Stomach (tissue), 9 donors: ENCODE results near the gene ALDH3B1. TPM values are rescaled to one million over a fixed set of nuclear protein-coding genes. Genes with fewer than 3 reads are reported as not detected.
A peak's percentile ranks its signal among the peaks of the same experiment; 100 is the strongest.

Source experiments
- DNase-seq, 2 donors: peaks; one replicate each; pipeline versions ENCODE4 v3.0.0 to v3.0.0-alpha.2; 2013 to 2019
- H3K27ac ChIP-seq, 5 donors: fragments of 200-600 bp in 4 of 5; sonication (generic) in 4 of 5; one replicate each; pipeline ENCODE4 v1.5.1; 2013 to 2019; ENCODE audit warnings: mild to moderate bottlenecking in 1 of 5, moderate library complexity in 1 of 5
- H3K27me3 ChIP-seq, 3 donors: fragments of 200-600 bp; sonication (generic); one replicate each; pipeline ENCODE4 v1.5.1; 2017 to 2019; ENCODE audit warnings: mixed run types in 1 of 3
- H3K36me3 ChIP-seq, 4 donors: fragments of 200-600 bp; sonication (generic); 1 replicate in 3 of 4; 2 replicates in 1 of 4; pipeline ENCODE4 v1.5.1; 2016 to 2019
- H3K4me1 ChIP-seq, 4 donors: fragments of 200-600 bp; sonication (generic); one replicate each; pipeline ENCODE4 v1.5.1; 2016 to 2019
- H3K4me3 ChIP-seq, 4 donors: fragments of 200-600 bp; sonication (generic) in 3 of 4; one replicate each; pipeline ENCODE4 v1.5.1; 2016 to 2019; ENCODE audit warnings: mild to moderate bottlenecking in 1 of 4
- H3K9me3 ChIP-seq, 4 donors: fragments of 200-600 bp; sonication (generic); one replicate each; pipeline ENCODE4 v1.5.1; 2016 to 2019
- EP300 ChIP-seq: sonication (generic); formaldehyde crosslinking; IDR thresholded peaks from one replicate; pipeline ENCODE4 v1.6.1; 2017; ENCODE audit warnings: antibody characterized with exemption
- POLR2A ChIP-seq, 4 donors: fragments of 450-650 bp; IDR thresholded peaks; one replicate each; pipeline ENCODE4 v1.6.1; 2016; ENCODE audit warnings: antibody characterized with exemption in 4 of 4, control low read depth in 2 of 4, mild to moderate bottlenecking in 1 of 4, moderate library complexity in 1 of 4
- POLR2AphosphoS5 ChIP-seq, 3 donors: sonication (generic); formaldehyde crosslinking; IDR thresholded peaks; one replicate each; pipeline ENCODE4 v1.6.1; 2016; ENCODE audit warnings: antibody characterized with exemption in 3 of 3
- WGBS, 5 donors: extraction: QIAGEN DNeasy Blood & Tissue Kit in 3 of 5; methylation state at CpG; one replicate each; pipeline versions ENCODE4 v1.1.5 to v1.1.7; 2013 to 2018; 5-methylcytosine and 5-hydroxymethylcytosine counted together
- intact Hi-C: fragments of 100-400 bp; cut with DNase I; formaldehyde crosslinking; loops from one replicate; pipeline ENCODE4 v1.15.1; 2023; ENCODE audit warnings: low total_unique reads
- polyA plus RNA-seq, 3 donors: library from polyadenylated mRNA; stranded (reverse); fragments of 200-250 nt; gene quantifications; one replicate each; pipeline ENCODE4 v1.2.3, GENCODE V29; 2013
- total RNA-seq, 5 donors: library from RNA; depleted of rRNA; stranded (reverse); fragments of >200 nt; gene quantifications; one replicate each; pipeline versions ENCODE4 v1.1.0 to v1.2.3, GENCODE V29; 2014 to 2016
- TF ChIP-seq, protein P1 (sequence below), 7 experiments: fragments of 450-650 bp in 4 of 7; fragments of 200-600 bp in 3 of 7; sonication (generic) in 3 of 7; IDR thresholded peaks; one replicate each; pipeline ENCODE4 v1.5.1; 2016 to 2019; ENCODE audit warnings: antibody characterized with exemption in 7 of 7, control low read depth in 2 of 7, mild to moderate bottlenecking in 1 of 7
- donor health status: healthy with polysubstance abuse.
- donor health status: Bipolar disorder and iron deficiency.
- donor health status: healthy.

The ALDH3B1 gene
- total and polyA plus RNA-seq, 8 donors, result 2.9 to 55.0 (median 13.0) TPM

- peak in 1 of 2 donors; percentile 13 for DNase-seq
- intact Hi-C loops, result no loop called here
- WGBS, 5 donors, result 75 to 90% (median 86%) methylated on average over 29 of the region's 29 CpGs
- Histone ChIP-seq H3K36me3 (peaks cover 0 to 19% (median 2%) of the 10 kb centered on the region in 4 donors), H3K27me3 (peaks cover 0 to 10% (median 0%) of the 10 kb centered on the region in 3 donors), H3K4me3 (no peak overlapping the region), H3K4me1 (peaks cover under 1 to 24% (median 13%) of the 10 kb centered on the region in 4 donors), H3K9me3 (no peaks in the 10 kb centered on the region), H3K27ac (peak overlapping the region; percentile 6 to 56 (median 37))
- no peak for TF ChIP-seq EP300
- TF ChIP-seq, protein P1, sequence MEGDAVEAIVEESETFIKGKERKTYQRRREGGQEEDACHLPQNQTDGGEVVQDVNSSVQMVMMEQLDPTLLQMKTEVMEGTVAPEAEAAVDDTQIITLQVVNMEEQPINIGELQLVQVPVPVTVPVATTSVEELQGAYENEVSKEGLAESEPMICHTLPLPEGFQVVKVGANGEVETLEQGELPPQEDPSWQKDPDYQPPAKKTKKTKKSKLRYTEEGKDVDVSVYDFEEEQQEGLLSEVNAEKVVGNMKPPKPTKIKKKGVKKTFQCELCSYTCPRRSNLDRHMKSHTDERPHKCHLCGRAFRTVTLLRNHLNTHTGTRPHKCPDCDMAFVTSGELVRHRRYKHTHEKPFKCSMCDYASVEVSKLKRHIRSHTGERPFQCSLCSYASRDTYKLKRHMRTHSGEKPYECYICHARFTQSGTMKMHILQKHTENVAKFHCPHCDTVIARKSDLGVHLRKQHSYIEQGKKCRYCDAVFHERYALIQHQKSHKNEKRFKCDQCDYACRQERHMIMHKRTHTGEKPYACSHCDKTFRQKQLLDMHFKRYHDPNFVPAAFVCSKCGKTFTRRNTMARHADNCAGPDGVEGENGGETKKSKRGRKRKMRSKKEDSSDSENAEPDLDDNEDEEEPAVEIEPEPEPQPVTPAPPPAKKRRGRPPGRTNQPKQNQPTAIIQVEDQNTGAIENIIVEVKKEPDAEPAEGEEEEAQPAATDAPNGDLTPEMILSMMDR (IDR thresholded peaks at IDR 0.05), result no peak
Measured at GRCh38 chr11:67997475-67997921, 12.6 kb upstream of the ALDH3B1 start.

- Histone ChIP-seq H3K36me3 (peaks cover 0 to 19% (median 2%) of the 10 kb centered on the region in 4 donors), H3K27me3 (peaks cover 0 to 3% (median 0%) of the 10 kb centered on the region in 3 donors), H3K4me3 (no peak overlapping the region), H3K27ac (no peak overlapping the region), H3K9me3 (no peaks in the 10 kb centered on the region), H3K4me1 (peaks cover 6 to 33% (median 22%) of the 10 kb centered on the region in 4 donors)
- 89 to 90% (median 89%) methylated on average over 8 to 9 of the region's 9 CpGs for WGBS, 5 donors
- TF ChIP-seq POLR2A (IDR thresholded peaks at IDR 0.05) (no peak), EP300 (no peak), POLR2AphosphoS5 (IDR thresholded peaks at IDR 0.05) (no peak)
- TF ChIP-seq, protein P1 (IDR thresholded peaks at IDR 0.05), result no peak
- intact Hi-C loops, result no loop called here
- DNase-seq, result peak in 1 of 2 donors; percentile 26
Measured at GRCh38 chr11:67998150-67999045, 11.7 kb upstream of the ALDH3B1 start.

GRCh38 chr11:67999201-67999629, 10.9 kb upstream of the ALDH3B1 start:
- 95 to 99% (median 97%) methylated on average over 12 to 13 of the region's 13 CpGs for WGBS, 5 donors
- no peak overlapping the region for H3K4me3 ChIP-seq
- H3K27ac ChIP-seq, result no peak overlapping the region
- TF ChIP-seq, protein P1 (IDR thresholded peaks at IDR 0.05), result no peak
- TF ChIP-seq POLR2AphosphoS5 (IDR thresholded peaks at IDR 0.05) (no peak), POLR2A (IDR thresholded peaks at IDR 0.05) (no peak), EP300 (no peak)
- peaks cover 6 to 36% (median 27%) of the 10 kb centered on the region in 4 donors for H3K4me1 ChIP-seq
- no peak for DNase-seq
- peaks cover 0 to 19% (median 2%) of the 10 kb centered on the region in 4 donors for H3K36me3 ChIP-seq
- intact Hi-C loops, result no loop called here
- H3K9me3 ChIP-seq, result no peaks in the 10 kb centered on the region
- peaks cover 0 to 3% (median 0%) of the 10 kb centered on the region in 3 donors for H3K27me3 ChIP-seq

DNA sequence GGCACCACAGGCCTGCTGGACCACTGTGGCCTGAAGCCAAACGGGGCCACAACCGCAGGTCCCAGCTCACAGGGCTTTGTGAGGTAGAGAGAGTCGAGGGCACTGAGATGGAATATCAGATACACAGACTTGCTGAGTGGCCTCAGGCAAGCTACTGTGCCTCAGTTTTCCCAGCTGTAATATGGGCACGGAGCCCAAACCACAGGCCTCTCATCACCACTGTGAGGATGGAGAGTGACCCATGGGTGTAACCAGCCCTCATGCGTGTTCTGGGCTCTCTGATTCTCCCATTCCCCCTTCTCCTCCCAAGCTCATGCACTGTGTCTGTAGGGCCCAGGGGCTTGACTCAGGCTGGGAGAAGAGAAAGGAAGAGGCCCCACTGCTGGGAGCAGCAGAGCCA, 10.4 kb upstream of the ALDH3B1 start:
- DNase-seq, result no peak
- Histone ChIP-seq H3K9me3 (no peaks in the 10 kb centered on the region), H3K27ac (no peak overlapping the region), H3K4me3 (no peak overlapping the region), H3K36me3 (peaks cover 0 to 19% (median 2%) of the 10 kb centered on the region in 4 donors), H3K27me3 (peaks cover 0 to 3% (median 0%) of the 10 kb centered on the region in 3 donors), H3K4me1 (peaks cover 6 to 40% (median 32%) of the 10 kb centered on the region in 4 donors)
- intact Hi-C loops, result no loop called here
- TF ChIP-seq POLR2A (IDR thresholded peaks at IDR 0.05), result no peak
- no peak for TF ChIP-seq POLR2AphosphoS5 (IDR thresholded peaks at IDR 0.05)
- no peak for TF ChIP-seq EP300
- TF ChIP-seq, protein P1 (IDR thresholded peaks at IDR 0.05), result no peak
- WGBS, 5 donors, result 91 to 96% (median 94%) methylated on average over 4 to 5 of the region's 5 CpGs
